ENCODE measurements around the gene HTT.

The HTT gene

DNA sequence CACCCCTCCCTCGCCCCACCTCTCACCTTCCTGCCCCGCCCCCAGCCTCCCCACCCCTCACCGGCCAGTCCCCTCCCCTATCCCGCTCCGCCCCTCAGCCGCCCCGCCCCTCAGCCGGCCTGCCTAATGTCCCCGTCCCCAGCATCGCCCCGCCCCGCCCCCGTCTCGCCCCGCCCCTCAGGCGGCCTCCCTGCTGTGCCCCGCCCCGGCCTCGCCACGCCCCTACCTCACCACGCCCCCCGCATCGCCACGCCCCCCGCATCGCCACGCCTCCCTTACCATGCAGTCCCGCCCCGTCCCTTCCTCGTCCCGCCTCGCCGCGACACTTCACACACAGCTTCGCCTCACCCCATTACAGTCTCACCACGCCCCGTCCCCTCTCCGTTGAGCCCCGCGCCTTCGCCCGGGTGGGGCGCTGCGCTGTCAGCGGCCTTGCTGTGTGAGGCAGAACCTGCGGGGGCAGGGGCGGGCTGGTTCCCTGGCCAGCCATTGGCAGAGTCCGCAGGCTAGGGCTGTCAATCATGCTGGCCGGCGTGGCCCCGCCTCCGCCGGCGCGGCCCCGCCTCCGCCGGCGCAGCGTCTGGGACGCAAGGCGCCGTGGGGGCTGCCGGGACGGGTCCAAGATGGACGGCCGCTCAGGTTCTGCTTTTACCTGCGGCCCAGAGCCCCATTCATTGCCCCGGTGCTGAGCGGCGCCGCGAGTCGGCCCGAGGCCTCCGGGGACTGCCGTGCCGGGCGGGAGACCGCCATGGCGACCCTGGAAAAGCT, at the start of gene HTT, which contains the start of gene HTT-AS:
Gene HTT, plus strand, starts transcription at position 604 of the 768 bp plus-strand sequence. Its CDS starts 145 bp downstream, at position 749.
Gene HTT-AS, minus strand, starts transcription at position 461 of the 768 bp plus-strand sequence.
- no peaks in the 10 kb centered on the region for H3K36me3 ChIP-seq (ENCODE audit: control insufficient read depth, insufficient read depth, low read length, severe bottlenecking)
- peak; percentile 96 for DNase-seq (ENCODE audit: low read depth)
- no peaks in the 10 kb centered on the region for H3K27me3 ChIP-seq (replicated peaks; ENCODE audit: control insufficient read depth, insufficient read depth, low read length)
- H3K9ac ChIP-seq (ENCODE audit: low read length) = peak within 1 kb of the TSS; percentile 93
- H3K4me3 ChIP-seq (ENCODE audit: low read length) = peak within 1 kb of the TSS; percentile 96
- H3K9me3 ChIP-seq (ENCODE audit: control insufficient read depth, low read length) = no peaks in the 10 kb centered on the region
- peaks cover 13% of the 10 kb centered on the region for H3K4me1 ChIP-seq (ENCODE audit: control insufficient read depth, insufficient read depth, low read length)

DNA sequence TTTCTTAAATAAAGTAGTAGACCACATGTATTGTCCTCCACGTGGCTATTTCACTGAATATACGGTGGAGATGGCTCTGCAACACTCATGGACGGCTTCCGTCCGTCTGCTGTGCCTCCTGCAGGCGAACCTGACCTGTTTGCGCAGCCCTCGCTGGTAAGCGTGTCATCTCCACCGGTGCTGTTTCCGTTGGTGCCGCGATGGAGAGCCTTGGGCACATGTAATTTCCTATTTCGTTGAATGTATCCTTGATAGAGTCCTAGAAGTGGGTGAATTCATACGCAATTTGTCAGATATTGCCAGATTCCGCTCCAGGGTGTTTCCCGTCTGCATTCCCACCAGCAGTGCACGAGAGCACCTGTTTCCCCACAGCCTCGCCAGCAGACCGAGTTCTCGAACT, 48.6 kb upstream of the HTT start:
- Histone ChIP-seq H3K4me3 (ENCODE audit: low read length) (no peak overlapping the region), H3K4me1 (ENCODE audit: control insufficient read depth, insufficient read depth, low read length) (no peaks in the 10 kb centered on the region), H3K9me3 (ENCODE audit: control insufficient read depth, low read length) (peaks cover 6% of the 10 kb centered on the region), H3K27me3 (replicated peaks; ENCODE audit: control insufficient read depth, insufficient read depth, low read length) (no peaks in the 10 kb centered on the region), H3K36me3 (ENCODE audit: control insufficient read depth, insufficient read depth, low read length, severe bottlenecking) (no peaks in the 10 kb centered on the region), H3K9ac (ENCODE audit: low read length) (no peak overlapping the region)
- no peak for DNase-seq (ENCODE audit: low read depth)

DNA sequence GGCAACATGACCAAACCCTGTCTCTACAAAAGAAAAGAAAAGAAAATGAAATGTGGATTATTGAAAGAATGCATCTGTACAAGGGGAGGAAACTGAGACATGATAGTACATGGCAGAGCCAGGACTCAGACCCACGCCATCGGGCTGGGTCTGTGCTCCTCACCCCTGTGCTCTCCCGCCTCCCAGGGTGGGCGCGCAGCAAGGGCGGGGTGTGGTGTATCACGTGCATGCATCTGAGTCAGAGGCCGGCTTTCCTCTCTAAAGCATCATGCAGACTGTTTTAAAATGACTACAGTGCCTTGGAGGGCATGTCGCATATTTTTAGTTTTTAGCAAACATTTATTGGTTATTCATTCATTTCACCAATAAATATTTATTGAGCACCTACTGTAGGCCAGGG, 47.9 kb upstream of the HTT start:
- H3K4me3 ChIP-seq (ENCODE audit: low read length) = no peak overlapping the region
- no peak for DNase-seq (ENCODE audit: low read depth)
- no peaks in the 10 kb centered on the region for H3K4me1 ChIP-seq (ENCODE audit: control insufficient read depth, insufficient read depth, low read length)
- H3K9ac ChIP-seq (ENCODE audit: low read length) = no peak overlapping the region
- no peaks in the 10 kb centered on the region for H3K36me3 ChIP-seq (ENCODE audit: control insufficient read depth, insufficient read depth, low read length, severe bottlenecking)
- H3K27me3 ChIP-seq (replicated peaks; ENCODE audit: control insufficient read depth, insufficient read depth, low read length) = no peaks in the 10 kb centered on the region
- peaks cover 6% of the 10 kb centered on the region for H3K9me3 ChIP-seq (ENCODE audit: control insufficient read depth, low read length)

DNA sequence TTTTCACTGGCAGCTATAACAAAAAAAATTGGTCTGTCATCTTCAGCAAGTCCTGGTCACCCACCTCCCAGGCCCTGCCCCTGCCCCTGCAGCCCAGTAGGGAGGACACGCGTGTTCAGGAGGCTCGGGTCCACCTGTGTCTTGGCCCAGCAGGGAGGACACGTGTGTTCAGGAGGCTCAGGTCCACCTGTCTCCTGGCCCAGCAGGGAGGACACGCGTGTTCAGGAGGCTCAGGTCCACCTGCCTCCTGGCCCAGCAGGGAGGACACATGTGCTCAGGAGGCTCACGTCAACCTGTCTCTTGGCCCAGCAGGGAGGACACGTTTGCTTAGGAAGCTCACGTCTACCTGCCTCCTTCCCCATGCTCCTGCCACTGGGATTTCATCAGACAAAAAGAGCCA, 45.0 kb upstream of the HTT start:
- H3K4me3 ChIP-seq (ENCODE audit: low read length) = no peak overlapping the region
- no peak for DNase-seq (ENCODE audit: low read depth)
- no peaks in the 10 kb centered on the region for H3K4me1 ChIP-seq (ENCODE audit: control insufficient read depth, insufficient read depth, low read length)

DNA sequence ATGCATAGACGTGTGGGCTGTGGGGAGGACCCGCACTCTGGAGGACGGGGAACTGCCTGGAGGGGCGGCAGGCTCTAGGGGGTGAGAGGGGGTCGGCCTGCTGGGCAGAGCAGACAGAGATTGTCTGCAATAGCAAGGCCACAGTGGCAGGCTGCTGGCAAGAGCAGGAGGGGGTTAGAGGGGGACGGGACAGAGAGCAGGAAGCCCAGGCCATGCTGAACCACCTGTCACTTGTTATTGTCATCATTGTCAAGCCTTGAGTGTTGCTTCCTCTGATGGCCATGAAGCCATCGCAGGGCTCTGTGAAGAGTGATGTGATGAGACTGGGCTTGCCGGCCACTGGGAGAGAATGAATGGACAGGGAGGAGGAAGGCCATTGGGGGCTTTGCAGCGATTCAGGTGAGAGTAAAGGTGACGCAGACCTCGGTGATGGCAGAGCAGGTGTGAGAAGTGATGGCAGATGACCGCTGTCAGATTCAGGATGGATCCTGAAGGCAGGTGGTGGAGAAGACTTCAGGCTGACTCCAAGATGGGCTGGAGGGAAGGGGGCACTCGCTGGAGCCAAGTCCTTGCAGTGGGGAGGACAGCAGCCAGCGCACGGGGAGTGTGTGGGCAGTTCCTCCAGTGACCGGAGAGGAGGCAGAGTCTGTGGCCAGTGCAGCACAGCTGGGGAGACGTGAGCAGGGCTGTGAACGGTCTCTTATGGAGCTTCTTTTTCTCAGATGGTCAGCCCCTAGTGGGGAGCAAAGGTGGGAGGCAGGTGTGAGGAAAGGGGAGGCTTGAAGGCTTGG, 43.7 kb upstream of the HTT start:
- Histone ChIP-seq H3K27me3 (replicated peaks; ENCODE audit: control insufficient read depth, insufficient read depth, low read length) (no peaks in the 10 kb centered on the region), H3K36me3 (ENCODE audit: control insufficient read depth, insufficient read depth, low read length, severe bottlenecking) (no peaks in the 10 kb centered on the region), H3K9ac (ENCODE audit: low read length) (no peak overlapping the region), H3K4me3 (ENCODE audit: low read length) (no peak overlapping the region), H3K9me3 (ENCODE audit: control insufficient read depth, low read length) (no peaks in the 10 kb centered on the region), H3K4me1 (ENCODE audit: control insufficient read depth, insufficient read depth, low read length) (no peaks in the 10 kb centered on the region)
- DNase-seq (ENCODE audit: low read depth) = no peak

More for the DNA sequence above, 45.0 kb upstream of the HTT start:
- no peak overlapping the region for H3K9ac ChIP-seq (ENCODE audit: low read length)
- no peaks in the 10 kb centered on the region for H3K9me3 ChIP-seq (ENCODE audit: control insufficient read depth, low read length)
- no peaks in the 10 kb centered on the region for H3K27me3 ChIP-seq (replicated peaks; ENCODE audit: control insufficient read depth, insufficient read depth, low read length)
- no peaks in the 10 kb centered on the region for H3K36me3 ChIP-seq (ENCODE audit: control insufficient read depth, insufficient read depth, low read length, severe bottlenecking)

DNA sequence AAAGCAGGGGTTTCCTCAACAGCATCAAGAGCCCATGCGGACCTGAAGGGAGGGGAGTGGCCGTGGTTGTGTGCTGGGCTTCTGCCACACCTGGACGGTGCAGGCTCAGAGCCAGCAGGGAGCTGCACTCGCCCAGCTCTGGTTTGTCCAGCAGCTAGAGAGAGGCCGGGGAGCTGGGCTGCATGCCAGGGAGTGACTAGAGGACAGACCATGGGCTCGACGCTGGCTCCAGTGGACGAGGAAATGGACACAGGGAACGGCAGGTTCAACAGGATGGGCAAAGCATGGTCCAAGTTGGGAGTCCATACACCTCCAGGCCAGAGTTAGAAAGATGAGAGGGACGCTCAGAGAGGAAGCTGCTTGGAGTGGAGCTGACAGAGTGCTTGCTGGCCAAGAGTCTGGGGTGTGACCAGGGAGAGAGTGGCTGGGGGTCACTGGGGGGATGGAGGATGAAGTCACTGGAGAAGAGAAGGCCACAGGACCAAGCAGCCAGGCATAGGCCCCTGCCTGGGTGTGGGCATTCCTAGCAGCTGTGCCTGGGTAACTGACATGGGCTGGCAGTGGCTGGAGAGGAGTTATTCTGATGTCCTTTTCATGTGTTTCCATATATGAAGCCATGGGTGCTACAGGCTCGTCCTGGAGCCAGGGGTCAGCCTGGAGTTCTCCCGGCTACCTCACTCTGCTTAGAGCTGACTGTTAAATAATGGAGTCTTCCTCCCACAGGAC, 43.0 kb upstream of the HTT start:
- Histone ChIP-seq H3K27me3 (replicated peaks; ENCODE audit: control insufficient read depth, insufficient read depth, low read length) (no peaks in the 10 kb centered on the region), H3K9me3 (ENCODE audit: control insufficient read depth, low read length) (no peaks in the 10 kb centered on the region), H3K36me3 (ENCODE audit: control insufficient read depth, insufficient read depth, low read length, severe bottlenecking) (no peaks in the 10 kb centered on the region), H3K4me1 (ENCODE audit: control insufficient read depth, insufficient read depth, low read length) (no peaks in the 10 kb centered on the region), H3K9ac (ENCODE audit: low read length) (no peak overlapping the region), H3K4me3 (ENCODE audit: low read length) (no peak overlapping the region)
- DNase-seq (ENCODE audit: low read depth) = no peak

DNA sequence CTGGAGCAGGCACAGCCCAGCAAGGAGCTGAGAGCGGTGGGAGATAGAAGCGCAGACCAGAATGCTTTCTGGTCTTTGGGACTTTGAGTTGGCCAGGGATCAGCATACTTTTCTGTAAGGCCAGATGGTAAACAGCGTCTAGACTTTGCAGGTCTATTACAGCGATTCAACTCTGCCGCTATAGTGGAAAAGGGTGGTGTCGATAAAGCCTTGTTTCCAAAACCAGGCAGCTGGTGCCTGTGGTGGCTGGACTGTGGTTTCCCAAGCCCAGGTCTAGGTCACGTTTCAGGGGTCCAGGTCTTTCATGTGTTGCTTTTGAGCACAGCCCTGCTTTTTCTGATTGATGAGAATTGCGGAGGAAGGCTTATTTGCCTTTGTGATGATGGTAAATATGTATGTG, 40.2 kb upstream of the HTT start:
- no peak overlapping the region for H3K4me3 ChIP-seq (ENCODE audit: low read length)
- no peaks in the 10 kb centered on the region for H3K9me3 ChIP-seq (ENCODE audit: control insufficient read depth, low read length)
- no peaks in the 10 kb centered on the region for H3K36me3 ChIP-seq (ENCODE audit: control insufficient read depth, insufficient read depth, low read length, severe bottlenecking)
- no peak overlapping the region for H3K9ac ChIP-seq (ENCODE audit: low read length)
- no peaks in the 10 kb centered on the region for H3K27me3 ChIP-seq (replicated peaks; ENCODE audit: control insufficient read depth, insufficient read depth, low read length)
- peaks cover 6% of the 10 kb centered on the region for H3K4me1 ChIP-seq (ENCODE audit: control insufficient read depth, insufficient read depth, low read length)
- DNase-seq (ENCODE audit: low read depth) = no peak

DNA sequence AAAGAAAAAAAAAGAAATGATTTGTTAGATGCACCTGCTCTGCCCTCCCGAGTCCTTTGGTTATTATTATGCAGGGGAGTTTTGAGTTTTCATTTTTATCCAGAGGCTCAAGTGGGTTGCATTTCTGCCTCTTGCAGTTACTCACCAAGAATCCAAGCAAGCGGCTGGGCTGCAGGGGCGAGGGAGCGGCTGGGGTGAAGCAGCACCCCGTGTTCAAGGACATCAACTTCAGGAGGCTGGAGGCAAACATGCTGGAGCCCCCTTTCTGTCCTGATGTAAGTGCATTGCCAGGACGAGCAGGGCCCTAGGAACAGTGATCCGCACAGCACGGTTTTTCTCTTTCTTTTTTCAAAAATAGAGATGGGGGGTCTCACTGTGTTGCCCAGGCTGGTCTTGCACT, 39.2 kb upstream of the HTT start:
- no peak overlapping the region for H3K4me3 ChIP-seq (ENCODE audit: low read length)
- H3K9me3 ChIP-seq (ENCODE audit: control insufficient read depth, low read length) = no peaks in the 10 kb centered on the region
- peaks cover 6% of the 10 kb centered on the region for H3K4me1 ChIP-seq (ENCODE audit: control insufficient read depth, insufficient read depth, low read length)
- H3K27me3 ChIP-seq (replicated peaks; ENCODE audit: control insufficient read depth, insufficient read depth, low read length) = no peaks in the 10 kb centered on the region
- no peaks in the 10 kb centered on the region for H3K36me3 ChIP-seq (ENCODE audit: control insufficient read depth, insufficient read depth, low read length, severe bottlenecking)
- DNase-seq (ENCODE audit: low read depth) = no peak
- H3K9ac ChIP-seq (ENCODE audit: low read length) = no peak overlapping the region

DNA sequence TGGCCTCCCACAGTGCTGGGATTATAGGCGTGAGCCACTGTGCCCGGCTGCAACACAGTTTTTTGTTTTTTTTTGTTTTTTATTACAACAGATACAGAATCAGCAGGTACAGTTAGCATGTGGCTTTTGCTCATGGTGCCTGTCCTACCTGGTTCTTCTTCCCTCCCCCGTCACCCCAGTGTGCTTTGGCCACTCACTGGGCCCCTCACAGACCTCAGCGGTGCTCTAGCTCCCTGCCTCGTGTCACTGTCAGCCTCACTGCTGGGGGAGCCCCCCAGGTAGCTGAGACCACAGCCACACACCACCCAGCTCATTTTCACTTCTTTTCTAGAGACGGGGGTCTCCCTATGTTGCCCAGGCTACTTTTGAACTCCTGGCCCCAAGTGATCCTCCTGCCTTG, 38.8 kb upstream of the HTT start:
- Histone ChIP-seq H3K36me3 (ENCODE audit: control insufficient read depth, insufficient read depth, low read length, severe bottlenecking) (no peaks in the 10 kb centered on the region), H3K9me3 (ENCODE audit: control insufficient read depth, low read length) (no peaks in the 10 kb centered on the region), H3K9ac (ENCODE audit: low read length) (no peak overlapping the region), H3K27me3 (replicated peaks; ENCODE audit: control insufficient read depth, insufficient read depth, low read length) (no peaks in the 10 kb centered on the region), H3K4me1 (ENCODE audit: control insufficient read depth, insufficient read depth, low read length) (peaks cover 6% of the 10 kb centered on the region), H3K4me3 (ENCODE audit: low read length) (no peak overlapping the region)
- no peak for DNase-seq (ENCODE audit: low read depth)

DNA sequence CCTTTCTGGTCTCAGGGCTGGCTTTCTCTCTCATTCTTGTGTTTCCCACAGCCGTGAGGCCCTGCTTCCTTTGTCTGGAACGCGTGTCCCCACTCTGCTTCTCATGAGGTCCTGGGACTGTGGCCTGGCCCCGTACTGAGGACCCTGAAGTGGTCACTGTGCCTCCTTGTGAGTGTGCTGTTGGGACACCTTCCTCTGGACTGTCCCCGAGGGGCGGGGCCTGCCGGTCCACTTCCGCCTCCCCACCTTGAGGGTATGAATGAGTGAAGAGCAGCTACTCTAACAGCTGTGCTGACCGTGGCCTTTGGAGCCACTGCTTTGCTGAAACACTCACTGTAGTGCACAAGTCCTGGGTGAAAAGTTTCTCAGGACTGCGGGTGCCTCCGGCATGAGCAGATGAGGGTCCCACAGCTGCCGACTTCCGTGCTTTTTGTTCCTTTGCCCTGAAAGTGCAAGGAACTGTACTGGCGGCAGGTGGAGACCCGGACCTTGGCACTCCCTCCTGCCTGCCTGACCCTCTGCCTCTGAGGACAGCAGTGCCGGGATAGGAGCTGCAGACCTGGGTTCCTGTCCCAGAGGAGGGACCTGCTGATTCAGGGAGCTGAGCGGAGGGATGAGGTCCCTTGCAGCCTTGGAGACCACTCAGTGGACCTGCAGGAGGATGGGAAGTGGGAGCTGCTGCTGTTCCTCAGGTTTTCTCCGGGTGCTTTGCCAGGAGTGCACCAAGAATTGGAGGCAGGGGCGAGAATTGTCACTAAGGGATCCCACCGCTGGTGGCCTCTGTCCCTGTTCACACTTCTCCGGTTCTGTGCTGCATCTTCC, 38.1 kb upstream of the HTT start:
- Histone ChIP-seq H3K9ac (ENCODE audit: low read length) (no peak overlapping the region), H3K27me3 (replicated peaks; ENCODE audit: control insufficient read depth, insufficient read depth, low read length) (no peaks in the 10 kb centered on the region), H3K36me3 (ENCODE audit: control insufficient read depth, insufficient read depth, low read length, severe bottlenecking) (no peaks in the 10 kb centered on the region), H3K9me3 (ENCODE audit: control insufficient read depth, low read length) (no peaks in the 10 kb centered on the region), H3K4me3 (ENCODE audit: low read length) (no peak overlapping the region), H3K4me1 (ENCODE audit: control insufficient read depth, insufficient read depth, low read length) (peaks cover 10% of the 10 kb centered on the region)
- DNase-seq (ENCODE audit: low read depth) = no peak
